K562 (cell line): ENCODE data around the gene EFNA2. TPM values are rescaled to one million over a fixed set of nuclear protein-coding genes. Genes with fewer than 3 reads are reported as not detected.

Source experiments
- ARID1B ChIP-seq: fragments of 450-650 bp; IDR thresholded peaks from 2 replicates; pipeline ENCODE4 v1.6.1; 2016; ENCODE audit warnings: antibody characterized with exemption, mild to moderate bottlenecking, inconsistent platforms
- ARID4B ChIP-seq: sonication (generic); formaldehyde crosslinking; IDR thresholded peaks from 2 replicates; pipeline ENCODE4 v1.8.0; 2022; ENCODE audit warnings: mild to moderate bottlenecking, missing genetic modification reagents
- BACH1 ChIP-seq: fragments of 200-800 bp; sonication (Bioruptor generic); IDR thresholded peaks from 2 replicates; pipeline ENCODE4 v1.6.1; 2016; ENCODE audit warnings: missing genetic modification characterization, missing compliant biosample characterization
- E4F1 ChIP-seq: fragments of 250-450 bp; sonication (Bioruptor Pico); IDR thresholded peaks from 2 replicates; pipeline ENCODE4 v1.5.0; 2021; ENCODE audit warnings: mild to moderate bottlenecking, borderline replicate concordance
- ELF1 ChIP-seq: fragments of 200-800 bp; sonication (Bioruptor generic); IDR thresholded peaks from 2 replicates; pipeline ENCODE4 v1.6.1; 2016; ENCODE audit warnings: missing genetic modification characterization, missing compliant biosample characterization
- ETV5 ChIP-seq: sonication (generic); formaldehyde crosslinking; IDR thresholded peaks from 2 replicates; pipeline ENCODE4 v1.4.0; 2020; ENCODE audit warnings: low read depth, mild to moderate bottlenecking, missing genetic modification reagents
- RAD21 ChIP-seq, 2 experiments: fragments of 250-450 bp in 1 of 2; fragments of 450-650 bp in 1 of 2; sonication (Bioruptor Pico) in 1 of 2; formaldehyde crosslinking in 1 of 2; IDR thresholded peaks in 1 of 2; conservative IDR thresholded peaks in 1 of 2; 2 replicates each; pipeline versions ENCODE4 v1.4.0 to v1.8.0; 2020 to 2022; ENCODE audit warnings: mild to moderate bottlenecking in 2 of 2, moderate library complexity in 1 of 2
- TBL1XR1 ChIP-seq, 2 experiments: IDR thresholded peaks; 2 replicates each; pipeline ENCODE4 v1.6.1; 2012; ENCODE audit warnings: improper control_type of control experiment in 2 of 2, low read length in 2 of 2, mild to moderate bottlenecking in 1 of 2
- TGIF2 ChIP-seq: sonication (generic); formaldehyde crosslinking; IDR thresholded peaks from 2 replicates; pipeline ENCODE4 v1.8.1; 2022; ENCODE audit warnings: mild to moderate bottlenecking, missing genetic modification reagents, moderate library complexity
- ZFX ChIP-seq: sonication (generic); formaldehyde crosslinking; IDR thresholded peaks from 2 replicates; pipeline ENCODE4 v1.8.0; 2022; ENCODE audit warnings: mild to moderate bottlenecking, missing genetic modification reagents, moderate library complexity
- ZNF668 ChIP-seq: fragments of 250-450 bp; sonication (Bioruptor Pico); IDR thresholded peaks from 2 replicates; pipeline ENCODE4 v1.8.0; 2022; ENCODE audit warnings: mild to moderate bottlenecking, inconsistent platforms
- ZSCAN32 ChIP-seq: fragments of 450-650 bp; formaldehyde crosslinking; IDR thresholded peaks from 2 replicates; pipeline ENCODE4 v1.4.0; 2020; ENCODE audit warnings: mild to moderate bottlenecking, moderate library complexity
- polyA plus RNA-seq, 8 experiments: library from polyadenylated mRNA; depleted of rRNA in 4 of 8; stranded (reverse) in 5 of 8; unstranded in 3 of 8; fragments of >200 nt; fragmentation: Nextera tagmentation in 2 of 8; fragmentation: Illumina TruSeq in 1 of 8; extraction: Ambion mirVana in 2 of 8; extraction: Trizol in 1 of 8; gene quantifications; 2 replicates each; pipeline versions ENCODE4 v1.2.1 to v1.2.3, GENCODE V29; 2011 to 2014; ENCODE audit warnings: inconsistent platforms in 1 of 8, missing spikeins in 1 of 8
- total RNA-seq, 7 experiments: library from RNA; depleted of rRNA in 6 of 7; stranded (reverse); fragments of >200 nt in 6 of 7; fragmentation: Illumina TruSeq in 2 of 7; extraction: Trizol in 2 of 7; gene quantifications; 2 replicates each; pipeline versions ENCODE4 v1.2.1 to v1.2.3, GENCODE V29; 2011 to 2021; ENCODE audit warnings: low replicate concordance in 1 of 7
- TF ChIP-seq, protein P1 (sequence below): fragments of 250-450 bp; sonication (Bioruptor Pico); IDR thresholded peaks from 2 replicates; pipeline ENCODE4 v1.4.0; 2020; ENCODE audit warnings: mild to moderate bottlenecking, moderate library complexity
- TF ChIP-seq, protein P2 (sequence below), 2 experiments: fragments of 250-450 bp in 1 of 2; fragments of 450-650 bp in 1 of 2; sonication (Bioruptor Pico) in 1 of 2; IDR thresholded peaks; 2 replicates each; pipeline versions ENCODE4 v1.6.1 to v1.8.0; 2016 to 2021; ENCODE audit warnings: mild to moderate bottlenecking in 2 of 2, moderate library complexity in 2 of 2, missing compliant biosample characterization in 1 of 2, missing genetic modification characterization in 1 of 2

Gene EFNA2
- total and polyA plus RNA-seq, 9 of the 15 experiments (the other 6 are each of a cell fraction or from before 2014, with no cell fraction given), result 0.11 to 0.44 (median 0.15) TPM; not detected in 6

DNA sequence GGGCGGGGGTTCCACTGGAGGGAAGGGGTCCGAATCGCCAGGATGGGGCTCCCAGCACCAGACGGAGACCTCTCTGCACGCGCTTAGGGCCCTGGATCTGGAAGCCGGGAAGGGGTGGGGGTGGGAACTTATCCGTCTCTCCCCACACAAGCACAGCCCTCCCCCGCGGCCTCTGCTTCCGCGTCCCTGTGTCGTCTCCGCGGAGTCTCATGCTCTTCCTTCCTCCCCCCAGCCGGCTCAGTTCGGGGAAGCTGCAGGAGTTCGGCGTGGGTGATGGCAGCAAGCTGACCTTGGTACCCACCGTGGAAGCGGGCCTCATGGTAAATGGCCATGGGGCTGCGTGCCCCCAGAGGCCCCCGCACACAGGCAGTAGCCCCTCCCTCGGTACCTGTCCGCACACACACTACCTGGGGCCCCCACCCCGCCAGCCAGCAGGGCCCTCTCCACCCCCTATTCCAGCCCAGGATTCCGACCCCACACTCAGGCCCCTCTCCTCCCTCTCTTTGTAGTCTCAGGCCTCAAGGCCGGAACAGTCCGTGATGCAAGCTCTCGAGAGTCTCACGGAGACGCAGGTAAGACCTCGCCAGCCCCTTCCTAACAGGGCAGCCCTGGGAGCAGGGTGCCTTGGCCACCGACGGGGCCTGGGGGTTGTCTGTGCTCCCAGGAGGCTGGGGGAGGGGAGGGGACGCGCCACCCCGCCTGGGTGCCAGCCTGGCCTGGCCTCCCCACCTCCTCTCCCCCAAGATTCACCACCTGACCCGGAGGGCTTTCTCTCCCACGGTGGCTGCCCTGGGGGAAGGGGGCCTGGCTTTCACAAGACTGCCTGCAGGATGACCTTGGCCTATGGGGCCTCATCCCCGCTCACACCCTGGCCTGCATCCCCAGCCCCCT is 34.1 kb upstream of the EFNA2 start (continued):
- TF ChIP-seq, protein P1, sequence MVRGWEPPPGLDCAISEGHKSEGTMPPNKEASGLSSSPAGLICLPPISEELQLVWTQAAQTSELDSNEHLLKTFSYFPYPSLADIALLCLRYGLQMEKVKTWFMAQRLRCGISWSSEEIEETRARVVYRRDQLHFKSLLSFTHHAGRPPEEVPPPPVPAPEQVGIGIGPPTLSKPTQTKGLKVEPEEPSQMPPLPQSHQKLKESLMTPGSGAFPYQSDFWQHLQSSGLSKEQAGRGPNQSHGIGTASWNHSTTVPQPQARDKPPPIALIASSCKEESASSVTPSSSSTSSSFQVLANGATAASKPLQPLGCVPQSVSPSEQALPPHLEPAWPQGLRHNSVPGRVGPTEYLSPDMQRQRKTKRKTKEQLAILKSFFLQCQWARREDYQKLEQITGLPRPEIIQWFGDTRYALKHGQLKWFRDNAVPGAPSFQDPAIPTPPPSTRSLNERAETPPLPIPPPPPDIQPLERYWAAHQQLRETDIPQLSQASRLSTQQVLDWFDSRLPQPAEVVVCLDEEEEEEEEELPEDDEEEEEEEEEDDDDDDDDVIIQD (CRISPR knock-in tag), result no peak
- TF ChIP-seq ARID1B (no peak; the same call in 1 of the 2 replicates), ZFX (peak; percentile 69), E4F1 (no peak), TGIF2 (CRISPR knock-in tag) (no peak), ZSCAN32 (CRISPR knock-in tag) (peak; percentile 27; the same call in 1 of the 2 replicates), ETV5 (CRISPR knock-in tag) (0 out of 2 replicates have a peak, but pooled peaks have one; percentile 46), ELF1 (peak; percentile 65), BACH1 (tag) (no peak), RAD21 (CRISPR knock-in tag; conservative IDR thresholded peaks at IDR 0.05 in 1 of 2, IDR thresholded peaks at IDR 0.05 in 1 of 2) (no peak), ZNF668 (no peak), TBL1XR1 (IDR thresholded peaks at IDR 0.05; ENCODE audit: low read length in 2 of 2) (peak in 1 of 2 experiments; percentile 30; a peak in 1 of 4 replicates), ARID4B (CRISPR knock-in tag) (peak; percentile 70; the same call in 1 of the 2 replicates)
- TF ChIP-seq, protein P2, sequence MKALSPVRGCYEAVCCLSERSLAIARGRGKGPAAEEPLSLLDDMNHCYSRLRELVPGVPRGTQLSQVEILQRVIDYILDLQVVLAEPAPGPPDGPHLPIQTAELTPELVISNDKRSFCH (CRISPR knock-in tag; IDR thresholded peaks at IDR 0.05), result no peak
- TF ChIP-seq, protein P2 (tag; IDR thresholded peaks at IDR 0.05), result no peak
